ENCODE measurements around the gene DOCK10.

DOCK10 gene

GRCh38 chr2:224772494-224772893 lies 269.8 kb downstream of the DOCK10 start:
- H3K4me3 ChIP-seq (ENCODE audit: control insufficient read depth, low read depth, low read length), result no peak overlapping the region
- no peak for DNase-seq (ENCODE audit: low read depth)
- TF ChIP-seq CTCF (IDR thresholded peaks at IDR 0.05; ENCODE audit: control insufficient read depth, insufficient read depth, low read depth, low read length, missing control alignments), result no peak

GRCh38 chr2:224769489-224769888 lies 272.8 kb downstream of the DOCK10 start:
- no peak for TF ChIP-seq CTCF (IDR thresholded peaks at IDR 0.05; ENCODE audit: control insufficient read depth, insufficient read depth, low read depth, low read length, missing control alignments)
- H3K4me3 ChIP-seq (ENCODE audit: control insufficient read depth, low read depth, low read length), result no peak overlapping the region
- no peak for DNase-seq (ENCODE audit: low read depth)

GRCh38 chr2:224764565-224765236 lies 277.6 kb downstream of the DOCK10 start:
- H3K4me3 ChIP-seq (ENCODE audit: control insufficient read depth, low read depth, low read length), result no peak overlapping the region
- DNase-seq (ENCODE audit: low read depth), result no peak
- no peak for TF ChIP-seq CTCF (IDR thresholded peaks at IDR 0.05; ENCODE audit: control insufficient read depth, insufficient read depth, low read depth, low read length, missing control alignments)

- DNase-seq (ENCODE audit: low read depth), result no peak
- no peak overlapping the region for H3K4me3 ChIP-seq (ENCODE audit: control insufficient read depth, low read depth, low read length)
- no peak for TF ChIP-seq CTCF (IDR thresholded peaks at IDR 0.05; ENCODE audit: control insufficient read depth, insufficient read depth, low read depth, low read length, missing control alignments)
Observed at GRCh38 chr2:224757934-224758548, 284.2 kb downstream of the DOCK10 start.

- no peak for TF ChIP-seq CTCF (IDR thresholded peaks at IDR 0.05; ENCODE audit: control insufficient read depth, insufficient read depth, low read depth, low read length, missing control alignments)
- no peak overlapping the region for H3K4me3 ChIP-seq (ENCODE audit: control insufficient read depth, low read depth, low read length)
- peak; percentile 66 for DNase-seq (ENCODE audit: low read depth)
Observed at GRCh38 chr2:224753743-224754540, 288.3 kb downstream of the DOCK10 start.

GRCh38 chr2:224751996-224752698 lies 290.1 kb downstream of the DOCK10 start:
- TF ChIP-seq CTCF (IDR thresholded peaks at IDR 0.05; ENCODE audit: control insufficient read depth, insufficient read depth, low read depth, low read length, missing control alignments), result no peak
- no peak for DNase-seq (ENCODE audit: low read depth)
- no peak overlapping the region for H3K4me3 ChIP-seq (ENCODE audit: control insufficient read depth, low read depth, low read length)
